A549 (cell line): Measurements from ENCODE around the gene RILPL1.

Experiments used
- BHLHE40 ChIP-seq: IDR thresholded peaks from 2 replicates; pipeline ENCODE4 v1.6.1; 2012; ENCODE audit warnings: low read depth, low read length, inconsistent platforms
- CHD4 ChIP-seq: fragments of 200-600 bp; sonication (generic); IDR thresholded peaks from 2 replicates; pipeline ENCODE4 v1.6.1; 2016; ENCODE audit warnings: antibody characterized with exemption, mild to moderate bottlenecking, borderline replicate concordance
- POLR2A ChIP-seq: IDR thresholded peaks from 2 replicates; pipeline ENCODE4 v1.6.1; 2012; ENCODE audit warnings: mild to moderate bottlenecking, low read length
- TF ChIP-seq, protein P1 (sequence below): IDR thresholded peaks from 2 replicates; pipeline ENCODE4 v1.6.1; 2012
- TF ChIP-seq, protein P2 (sequence below): fragments of >200 bp; sonication (Bioruptor Twin); formaldehyde crosslinking; IDR thresholded peaks from 3 replicates; pipeline ENCODE4 v1.5.1; 2016

DNA sequence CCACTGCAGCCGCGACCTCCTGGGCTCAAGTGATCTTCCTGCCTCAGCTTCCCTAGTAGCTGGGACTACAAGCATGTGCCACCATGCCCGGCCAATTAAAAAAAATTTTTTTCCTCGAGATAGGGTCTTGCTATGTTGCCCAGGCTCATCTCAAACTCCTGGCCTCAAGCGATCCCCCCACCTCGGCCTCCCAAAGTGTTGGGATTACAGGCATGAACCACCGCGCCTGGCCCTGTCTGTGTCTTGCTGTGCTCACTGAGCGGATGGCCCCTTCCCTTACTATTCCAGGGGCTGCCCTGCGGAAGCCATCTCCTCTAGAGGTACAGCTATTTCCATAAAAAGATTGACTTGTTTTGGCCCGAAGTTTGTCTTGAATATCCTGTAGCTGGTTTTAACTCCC lies 55.5 kb downstream of the RILPL1 start:
- TF ChIP-seq, protein P1, sequence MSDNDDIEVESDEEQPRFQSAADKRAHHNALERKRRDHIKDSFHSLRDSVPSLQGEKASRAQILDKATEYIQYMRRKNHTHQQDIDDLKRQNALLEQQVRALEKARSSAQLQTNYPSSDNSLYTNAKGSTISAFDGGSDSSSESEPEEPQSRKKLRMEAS = no peak
- TF ChIP-seq, protein P2, sequence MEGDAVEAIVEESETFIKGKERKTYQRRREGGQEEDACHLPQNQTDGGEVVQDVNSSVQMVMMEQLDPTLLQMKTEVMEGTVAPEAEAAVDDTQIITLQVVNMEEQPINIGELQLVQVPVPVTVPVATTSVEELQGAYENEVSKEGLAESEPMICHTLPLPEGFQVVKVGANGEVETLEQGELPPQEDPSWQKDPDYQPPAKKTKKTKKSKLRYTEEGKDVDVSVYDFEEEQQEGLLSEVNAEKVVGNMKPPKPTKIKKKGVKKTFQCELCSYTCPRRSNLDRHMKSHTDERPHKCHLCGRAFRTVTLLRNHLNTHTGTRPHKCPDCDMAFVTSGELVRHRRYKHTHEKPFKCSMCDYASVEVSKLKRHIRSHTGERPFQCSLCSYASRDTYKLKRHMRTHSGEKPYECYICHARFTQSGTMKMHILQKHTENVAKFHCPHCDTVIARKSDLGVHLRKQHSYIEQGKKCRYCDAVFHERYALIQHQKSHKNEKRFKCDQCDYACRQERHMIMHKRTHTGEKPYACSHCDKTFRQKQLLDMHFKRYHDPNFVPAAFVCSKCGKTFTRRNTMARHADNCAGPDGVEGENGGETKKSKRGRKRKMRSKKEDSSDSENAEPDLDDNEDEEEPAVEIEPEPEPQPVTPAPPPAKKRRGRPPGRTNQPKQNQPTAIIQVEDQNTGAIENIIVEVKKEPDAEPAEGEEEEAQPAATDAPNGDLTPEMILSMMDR = no peak
- TF ChIP-seq POLR2A = no peak
- no peak for TF ChIP-seq CHD4
- no peak for TF ChIP-seq BHLHE40
